ENCODE measurements around the gene PIGU. TPM values are rescaled to one million over a fixed set of nuclear protein-coding genes. Genes with fewer than 3 reads are reported as not detected.

Gene PIGU
- total RNA-seq, 1 donor from 2014 or later: 20.7 TPM

DNA sequence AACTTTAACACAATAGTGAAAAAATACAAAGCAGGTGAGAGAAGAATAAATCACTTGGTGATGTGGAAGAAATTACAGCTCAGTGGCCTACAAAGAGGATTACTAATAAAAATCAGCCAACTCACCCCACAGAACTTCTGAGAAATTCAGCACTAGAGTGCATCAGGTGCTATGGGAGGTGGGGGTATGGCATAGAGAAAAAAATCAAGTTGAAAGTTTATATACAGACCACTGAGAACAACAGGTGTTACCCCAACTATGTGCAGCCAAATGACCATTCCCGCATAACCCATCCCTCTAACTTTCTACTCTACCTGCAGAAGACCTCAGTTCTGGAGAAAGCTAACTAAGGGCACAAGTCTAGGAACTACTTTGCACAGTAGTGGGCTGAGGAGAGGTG, 47.0 kb downstream of the PIGU start:
- Histone ChIP-seq H3K27me3 (ENCODE audit: control insufficient read depth, insufficient read depth, low read length) (no peaks in the 10 kb centered on the region), H3K36me3 (ENCODE audit: control insufficient read depth, insufficient read depth, low read length) (no peaks in the 10 kb centered on the region), H3K4me3 (ENCODE audit: low read depth, low read length) (no peak overlapping the region)
- DNase-seq (ENCODE audit: low read depth): no peak
- TF ChIP-seq, protein P1, sequence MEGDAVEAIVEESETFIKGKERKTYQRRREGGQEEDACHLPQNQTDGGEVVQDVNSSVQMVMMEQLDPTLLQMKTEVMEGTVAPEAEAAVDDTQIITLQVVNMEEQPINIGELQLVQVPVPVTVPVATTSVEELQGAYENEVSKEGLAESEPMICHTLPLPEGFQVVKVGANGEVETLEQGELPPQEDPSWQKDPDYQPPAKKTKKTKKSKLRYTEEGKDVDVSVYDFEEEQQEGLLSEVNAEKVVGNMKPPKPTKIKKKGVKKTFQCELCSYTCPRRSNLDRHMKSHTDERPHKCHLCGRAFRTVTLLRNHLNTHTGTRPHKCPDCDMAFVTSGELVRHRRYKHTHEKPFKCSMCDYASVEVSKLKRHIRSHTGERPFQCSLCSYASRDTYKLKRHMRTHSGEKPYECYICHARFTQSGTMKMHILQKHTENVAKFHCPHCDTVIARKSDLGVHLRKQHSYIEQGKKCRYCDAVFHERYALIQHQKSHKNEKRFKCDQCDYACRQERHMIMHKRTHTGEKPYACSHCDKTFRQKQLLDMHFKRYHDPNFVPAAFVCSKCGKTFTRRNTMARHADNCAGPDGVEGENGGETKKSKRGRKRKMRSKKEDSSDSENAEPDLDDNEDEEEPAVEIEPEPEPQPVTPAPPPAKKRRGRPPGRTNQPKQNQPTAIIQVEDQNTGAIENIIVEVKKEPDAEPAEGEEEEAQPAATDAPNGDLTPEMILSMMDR (IDR thresholded peaks at IDR 0.05; ENCODE audit: insufficient read depth, low read length, poor library complexity, severe bottlenecking): no peak

DNA sequence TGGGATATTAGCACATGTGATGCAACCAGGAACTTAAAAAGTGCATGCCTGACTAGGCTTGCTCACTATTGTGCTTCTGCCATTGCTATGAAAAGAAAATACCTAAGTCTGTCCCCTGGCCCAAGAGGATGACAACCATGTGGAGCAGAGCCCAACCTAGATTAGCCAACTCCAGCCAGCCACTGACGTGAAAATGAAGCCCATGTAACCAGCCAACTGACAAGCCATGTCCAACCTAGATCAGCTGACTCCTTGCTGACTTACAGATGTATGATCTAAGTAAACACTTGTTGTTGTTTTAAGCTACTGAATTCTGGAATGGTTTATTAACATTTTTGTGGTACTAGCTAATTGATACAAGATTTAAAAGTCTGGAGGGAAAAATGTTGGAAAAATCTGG, 47.5 kb downstream of the PIGU start:
- Histone ChIP-seq H3K4me3 (ENCODE audit: low read depth, low read length) (no peak overlapping the region), H3K36me3 (ENCODE audit: control insufficient read depth, insufficient read depth, low read length) (no peaks in the 10 kb centered on the region), H3K27me3 (ENCODE audit: control insufficient read depth, insufficient read depth, low read length) (no peaks in the 10 kb centered on the region)
- DNase-seq (ENCODE audit: low read depth): no peak
- TF ChIP-seq, protein P1 (IDR thresholded peaks at IDR 0.05; ENCODE audit: insufficient read depth, low read length, poor library complexity, severe bottlenecking): no peak

DNA sequence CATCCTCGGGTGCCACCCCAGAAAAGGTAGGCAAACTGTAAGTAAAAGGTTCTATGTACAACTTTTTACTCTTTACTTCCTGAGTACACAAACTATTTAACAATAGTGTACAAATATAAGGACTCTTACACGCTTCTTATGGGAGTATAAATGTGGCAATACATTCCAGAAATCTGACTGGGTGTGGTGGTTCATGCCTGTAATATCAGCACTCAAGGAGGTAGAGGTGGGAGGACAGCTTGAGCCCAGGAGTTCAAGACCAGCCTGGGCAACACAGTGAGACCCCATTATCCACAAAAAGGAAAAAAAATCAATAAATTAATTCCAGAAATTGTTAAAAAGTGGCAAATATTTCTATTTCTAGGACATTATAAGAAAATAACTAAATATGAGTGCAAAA, 48.9 kb downstream of the PIGU start:
- TF ChIP-seq, protein P1 (IDR thresholded peaks at IDR 0.05; ENCODE audit: insufficient read depth, low read length, poor library complexity, severe bottlenecking): no peak
- no peaks in the 10 kb centered on the region for H3K27me3 ChIP-seq (ENCODE audit: control insufficient read depth, insufficient read depth, low read length)
- no peak overlapping the region for H3K4me3 ChIP-seq (ENCODE audit: low read depth, low read length)
- DNase-seq (ENCODE audit: low read depth): no peak
- no peaks in the 10 kb centered on the region for H3K36me3 ChIP-seq (ENCODE audit: control insufficient read depth, insufficient read depth, low read length)

DNA sequence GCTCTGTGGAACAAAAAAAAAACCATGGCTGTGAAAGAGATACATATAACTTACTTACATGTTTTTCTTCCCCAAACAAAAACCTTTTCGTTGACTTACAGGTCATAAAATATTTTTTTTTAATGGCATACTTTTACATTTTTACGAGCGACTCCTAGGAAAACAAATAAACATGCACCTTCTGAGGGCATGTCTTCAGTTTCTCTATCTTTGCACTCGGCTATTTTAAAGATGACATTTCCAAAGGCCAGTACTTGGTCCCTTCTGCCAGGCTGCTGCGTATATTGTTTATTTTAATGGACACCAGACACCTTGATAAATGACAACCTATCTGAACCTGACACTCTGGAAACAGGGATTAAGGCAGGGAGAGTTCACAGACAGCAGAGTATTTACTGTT, 49.4 kb downstream of the PIGU start:
- no peak for DNase-seq (ENCODE audit: low read depth)
- Histone ChIP-seq H3K27me3 (ENCODE audit: control insufficient read depth, insufficient read depth, low read length) (no peaks in the 10 kb centered on the region), H3K36me3 (ENCODE audit: control insufficient read depth, insufficient read depth, low read length) (no peaks in the 10 kb centered on the region), H3K4me3 (ENCODE audit: low read depth, low read length) (no peak overlapping the region)
- TF ChIP-seq, protein P1 (IDR thresholded peaks at IDR 0.05; ENCODE audit: insufficient read depth, low read length, poor library complexity, severe bottlenecking): no peak

DNA sequence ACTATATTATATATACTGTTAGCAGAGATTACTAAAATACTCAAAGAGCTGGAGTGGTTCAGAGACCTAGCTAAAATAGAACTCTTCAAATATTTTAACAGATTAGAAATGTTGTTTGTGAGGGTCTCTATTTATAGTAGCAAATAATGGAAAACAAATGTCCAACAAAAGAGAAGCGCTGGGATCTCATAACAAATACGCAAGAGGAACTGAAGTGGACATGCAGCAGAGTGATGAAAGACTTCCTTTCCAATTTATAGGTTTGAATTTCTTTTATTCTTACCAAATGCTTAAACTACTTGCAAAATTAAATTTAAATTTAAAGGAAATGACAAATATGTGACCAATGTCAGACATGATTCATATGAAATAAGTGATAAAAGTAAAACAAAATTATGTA, 49.9 kb downstream of the PIGU start:
- TF ChIP-seq, protein P1 (IDR thresholded peaks at IDR 0.05; ENCODE audit: insufficient read depth, low read length, poor library complexity, severe bottlenecking): no peak
- DNase-seq (ENCODE audit: low read depth): no peak
- no peaks in the 10 kb centered on the region for H3K27me3 ChIP-seq (ENCODE audit: control insufficient read depth, insufficient read depth, low read length)
- H3K36me3 ChIP-seq (ENCODE audit: control insufficient read depth, insufficient read depth, low read length): no peaks in the 10 kb centered on the region
- H3K4me3 ChIP-seq (ENCODE audit: low read depth, low read length): no peak overlapping the region

DNA sequence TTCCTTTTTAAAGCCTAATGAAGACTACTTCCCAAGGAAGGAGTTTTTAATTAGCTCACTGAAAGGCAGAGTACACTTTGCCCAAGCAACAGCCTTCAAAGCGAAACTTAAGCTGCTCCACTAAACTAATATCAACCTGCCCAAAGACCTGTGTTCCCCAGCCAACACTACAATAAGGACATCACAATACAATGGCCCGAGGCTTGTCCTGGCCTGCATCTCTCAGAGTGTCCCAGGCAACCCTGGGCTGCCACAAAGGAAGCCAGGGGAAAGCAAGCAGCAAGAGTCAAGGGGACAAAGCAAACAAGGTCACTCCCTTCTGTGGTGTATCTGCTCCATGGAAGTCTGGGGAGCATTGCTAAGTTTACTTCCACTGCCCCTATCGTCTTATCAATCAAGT, 52.3 kb downstream of the PIGU start:
- DNase-seq (ENCODE audit: low read depth): no peak
- H3K4me3 ChIP-seq (ENCODE audit: low read depth, low read length): no peak overlapping the region
- H3K36me3 ChIP-seq (ENCODE audit: control insufficient read depth, insufficient read depth, low read length): no peaks in the 10 kb centered on the region
- TF ChIP-seq, protein P1 (IDR thresholded peaks at IDR 0.05; ENCODE audit: insufficient read depth, low read length, poor library complexity, severe bottlenecking): no peak
- no peaks in the 10 kb centered on the region for H3K27me3 ChIP-seq (ENCODE audit: control insufficient read depth, insufficient read depth, low read length)

All from kidney epithelial cell (primary cell).